ENCODE measurements around the gene MTHFR.

MTHFR gene

DNA sequence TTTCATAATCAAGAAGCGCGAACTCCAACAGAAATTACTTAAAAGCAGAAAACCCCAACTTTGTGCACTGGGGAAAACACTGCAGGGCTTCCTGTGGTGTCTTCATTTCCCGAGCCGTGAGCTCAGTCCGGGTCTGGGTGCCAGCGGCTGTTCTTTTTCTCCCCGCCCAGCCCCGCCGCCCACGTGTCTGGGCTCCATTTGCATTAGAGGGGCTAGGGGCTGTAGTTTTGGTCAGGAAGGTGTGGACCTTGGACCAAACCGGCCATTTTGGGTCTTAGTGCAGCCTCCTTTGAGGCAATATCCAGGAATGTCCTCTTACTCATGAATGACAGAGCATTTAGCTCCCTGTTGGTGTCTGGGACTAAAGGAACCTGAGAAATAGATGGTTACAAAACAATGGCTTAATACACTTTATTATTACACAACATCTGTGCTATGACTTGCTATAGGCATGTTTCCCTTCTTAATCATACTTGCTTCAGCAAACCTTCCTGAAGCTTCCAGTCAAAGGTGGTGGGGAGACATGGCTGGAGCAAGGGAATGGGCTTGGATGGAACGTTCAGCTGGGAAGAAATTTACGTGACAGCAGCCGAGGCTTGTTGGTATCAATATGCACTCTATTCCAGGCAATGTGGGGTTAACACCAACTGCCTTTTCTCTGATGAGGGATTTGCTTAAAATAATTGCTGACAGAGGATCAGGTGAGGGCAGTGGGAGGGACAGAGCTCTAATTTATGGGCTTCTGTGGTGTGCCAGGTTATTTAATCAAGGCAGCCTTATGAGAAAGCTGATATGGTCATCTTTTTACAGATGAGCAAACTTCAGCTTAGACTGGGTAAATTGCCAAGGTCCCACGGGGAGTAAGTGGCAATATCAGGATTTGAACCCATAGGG, 68.8 kb downstream of the MTHFR start:
- DNase-seq (ENCODE audit: low read depth in 3 of 3, low spot score in 1 of 3) = peak in 1 of 3 donors; percentile 26

- DNase-seq (ENCODE audit: low read depth in 3 of 3, low spot score in 1 of 3) = peak; percentile 60 to 74 (median 71)
Measured at GRCh38 chr1:11735854-11736745, 69.7 kb downstream of the MTHFR start, which contains the start of gene AGTRAP. AGTRAP (plus strand) TSS chr1:11736136; CDS start chr1:11736209, 73 bp downstream.

All from stimulated activated CD4-positive, alpha-beta T cell treated with anti-CD3 and anti-CD28 coated beads, TNF-alpha, amount 100 ng/mL, for 1 hour (primary cell).